ENCODE results near the gene EGFL7. TPM values are rescaled to one million over a fixed set of nuclear protein-coding genes. Genes with fewer than 3 reads are reported as not detected.
A peak's percentile ranks its signal among the peaks of the same experiment; 100 is the strongest.

The EGFL7 gene
- total and polyA plus RNA-seq, 2 of the 13 experiments (the other 11 are each of a cell fraction or from before 2014, with no cell fraction given): 0.20 to 5.1 TPM

GRCh38 chr9:136720898-136721338 is 58.2 kb downstream of the EGFL7 start:
- no peak for DNase-seq (ENCODE audit: low spot score)
- H2AFZ ChIP-seq (ENCODE audit: low read length): no peak overlapping the region
- H3K27ac ChIP-seq (ENCODE audit: extremely low read length, insufficient read depth, low read length): no peak overlapping the region
- CTCF ChIA-PET (ENCODE audit: low intra/inter-chr PET ratio, low total read pairs): no interaction called here
- FAIRE-seq: no peak
- TF ChIP-seq NFKBIZ (CRISPR knock-in tag; IDR thresholded peaks at IDR 0.05): no peak
- no peak for TF ChIP-seq RXRB (CRISPR knock-in tag; IDR thresholded peaks at IDR 0.05; ENCODE audit: borderline replicate concordance)
- 0 out of 2 replicates have a peak, but pooled peaks have one; percentile 24 for TF ChIP-seq PAF1 (CRISPR knock-in tag; IDR thresholded peaks at IDR 0.05)
- peak; percentile 23; the same call in 1 of the 2 replicates for TF ChIP-seq POLR2G (IDR thresholded peaks at IDR 0.05; ENCODE audit: low read depth, low read length)
- no peak for TF ChIP-seq ZBTB3 (CRISPR knock-in tag; IDR thresholded peaks at IDR 0.05; ENCODE audit: borderline replicate concordance, low read depth)
- no peak for TF ChIP-seq ZNF451 (CRISPR knock-in tag; IDR thresholded peaks at IDR 0.05)
- WGBS (ENCODE audit: low lambda C conversion rate): 80% methylated on average over 3 of the region's 11 CpGs
- intact Hi-C loops (cut with micrococcal nuclease; ENCODE audit: unreplicated experiment) (no loop called here), in situ Hi-C loops (cut with HindIII; ENCODE audit: extremely low pct_ligation_motif_present, low pct_unique_long_range_greater_than_20kb) (no loop called here)
- ATAC-seq: peak; percentile 3
- H3K27me3 ChIP-seq (ENCODE audit: control insufficient read depth in 1 of 2, insufficient read depth in 2 of 2, low read length in 2 of 2): no peaks in the 10 kb centered on the region
- peaks cover 33% of the 10 kb centered on the region for H4K20me1 ChIP-seq (ENCODE audit: insufficient read depth, low read length)
- POLR2A ChIA-PET: no interaction called here
- no peak overlapping the region for H3K4me2 ChIP-seq (ENCODE audit: low read depth, low read length)
- no peak overlapping the region for H3K9ac ChIP-seq (ENCODE audit: insufficient read depth, low read depth, low read length)
- peaks cover 19% of the 10 kb centered on the region for H3K4me1 ChIP-seq (ENCODE audit: insufficient read depth, low read length)
- H3K9me3 ChIP-seq (ENCODE audit: low read length): no peaks in the 10 kb centered on the region
- peaks cover 9 to 17% of the 10 kb centered on the region in 2 experiments; a peak in 4 of 5 replicates for H3K36me3 ChIP-seq (replicated peaks in 1 of 2; ENCODE audit: control insufficient read depth in 1 of 2, insufficient read depth in 2 of 2, low read length in 2 of 2)
- H3K79me2 ChIP-seq (ENCODE audit: insufficient read depth, low read length): peaks cover 3% of the 10 kb centered on the region
- H3K4me3 ChIP-seq (replicated peaks in 1 of 3; ENCODE audit: insufficient read depth in 1 of 3, low read depth in 2 of 3, low read length in 3 of 3): no peak overlapping the region
- BruUV-seq (replicated peaks): no TSS peak

DNA sequence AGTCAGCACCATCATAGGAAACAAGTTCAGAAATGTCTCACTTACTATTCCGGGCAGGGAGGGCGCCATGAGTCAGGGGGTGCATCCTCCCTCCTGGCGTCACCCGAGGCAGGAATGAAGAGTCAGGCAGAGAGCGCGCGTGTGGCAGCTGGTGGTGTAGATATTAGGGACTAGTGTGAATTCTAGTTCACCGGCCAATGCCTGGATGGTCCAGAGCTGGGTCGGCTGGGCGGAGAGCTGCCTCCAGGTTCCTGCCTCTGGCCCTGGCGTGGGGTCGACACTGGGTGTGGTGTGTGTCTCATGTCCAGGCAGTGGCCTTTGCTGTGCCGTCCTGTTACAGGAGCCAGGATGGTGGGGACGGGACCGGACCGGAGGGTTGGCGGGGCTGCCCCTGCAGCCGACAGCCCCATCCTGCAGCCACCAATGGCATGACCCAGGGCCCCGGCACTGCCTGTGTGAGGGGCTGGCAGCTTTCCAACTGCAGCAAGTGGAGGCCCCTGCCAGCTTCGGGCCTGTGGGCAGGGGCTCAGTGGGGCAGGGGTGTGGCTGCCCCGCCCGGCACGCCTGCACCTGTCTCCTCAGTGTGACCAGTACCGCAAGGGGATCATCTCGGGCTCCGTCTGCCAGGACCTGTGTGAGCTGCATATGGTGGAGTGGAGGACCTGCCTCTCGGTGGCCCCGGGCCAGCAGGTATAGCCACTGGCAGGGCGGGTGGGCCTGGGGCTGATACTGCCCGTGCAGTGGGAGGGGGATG is 58.8 kb downstream of the EGFL7 start:
- no peak for FAIRE-seq
- no peak for DNase-seq (ENCODE audit: low spot score)
- ChIA-PET POLR2A (interaction anchor here (0.6 kb wide), 1 partner anchor 21 kb away, joined by 3 read pairs; the partner anchor contains the start of gene LCN10), CTCF (ENCODE audit: low intra/inter-chr PET ratio, low total read pairs) (no interaction called here)
- BruUV-seq (replicated peaks): no TSS peak
- WGBS (ENCODE audit: low lambda C conversion rate): 90% methylated on average over 14 of the region's 30 CpGs
- peaks cover 39% of the 10 kb centered on the region for H4K20me1 ChIP-seq (ENCODE audit: insufficient read depth, low read length)
- in situ Hi-C loops (cut with HindIII; ENCODE audit: extremely low pct_ligation_motif_present, low pct_unique_long_range_greater_than_20kb) (no loop called here), intact Hi-C loops (cut with micrococcal nuclease; ENCODE audit: unreplicated experiment) (no loop called here)
- H3K4me1 ChIP-seq (ENCODE audit: insufficient read depth, low read length): peaks cover 25% of the 10 kb centered on the region
- no peak overlapping the region for H3K9ac ChIP-seq (ENCODE audit: insufficient read depth, low read depth, low read length)
- peaks cover 11 to 20% of the 10 kb centered on the region in 2 experiments; a peak in 4 of 5 replicates for H3K36me3 ChIP-seq (replicated peaks in 1 of 2; ENCODE audit: control insufficient read depth in 1 of 2, insufficient read depth in 2 of 2, low read length in 2 of 2)
- no peaks in the 10 kb centered on the region for H3K9me3 ChIP-seq (ENCODE audit: low read length)
- peaks cover 9% of the 10 kb centered on the region for H3K79me2 ChIP-seq (ENCODE audit: insufficient read depth, low read length)
- no peak overlapping the region for H3K4me3 ChIP-seq (replicated peaks in 1 of 3; ENCODE audit: insufficient read depth in 1 of 3, low read depth in 2 of 3, low read length in 3 of 3)
- H3K4me2 ChIP-seq (ENCODE audit: low read depth, low read length): no peak overlapping the region
- H3K27ac ChIP-seq (ENCODE audit: extremely low read length, insufficient read depth, low read length): no peak overlapping the region
- peak; percentile 55; the same call in 1 of the 2 replicates for TF ChIP-seq POLR2G (IDR thresholded peaks at IDR 0.05; ENCODE audit: low read depth, low read length)
- 0 out of 2 replicates have a peak, but pooled peaks have one; percentile 26 for TF ChIP-seq ZC3H13 (CRISPR knock-in tag; IDR thresholded peaks at IDR 0.05)
- TF ChIP-seq AGO1 (IDR thresholded peaks at IDR 0.05; ENCODE audit: low read depth, low read length, poor library complexity, severe bottlenecking): peak; percentile 77
- TF ChIP-seq AKAP8 (CRISPR knock-in tag; IDR thresholded peaks at IDR 0.05): peak; percentile 89; the same call in 1 of the 2 replicates
- TF ChIP-seq RARG (CRISPR knock-in tag; IDR thresholded peaks at IDR 0.05; ENCODE audit: low read depth): no peak
- no peak for TF ChIP-seq PAWR (CRISPR knock-in tag; IDR thresholded peaks at IDR 0.05; ENCODE audit: borderline replicate concordance)
- peak; percentile 34 for TF ChIP-seq TAF15 (IDR thresholded peaks at IDR 0.05; ENCODE audit: low read depth, low read length, poor library complexity, severe bottlenecking)
- peak; percentile 70 for TF ChIP-seq RBFOX2 (IDR thresholded peaks at IDR 0.05; ENCODE audit: low read depth, low read length)
- TF ChIP-seq AGO2 (optimal IDR thresholded peaks at IDR 0.05; ENCODE audit: low read depth, low read length): peak; percentile 92
- no peak for TF ChIP-seq ZNF121 (CRISPR knock-in tag; IDR thresholded peaks at IDR 0.05)
- TF ChIP-seq RBM22 (optimal IDR thresholded peaks at IDR 0.05; ENCODE audit: low read length): peak; percentile 2
- TF ChIP-seq, protein P1, sequence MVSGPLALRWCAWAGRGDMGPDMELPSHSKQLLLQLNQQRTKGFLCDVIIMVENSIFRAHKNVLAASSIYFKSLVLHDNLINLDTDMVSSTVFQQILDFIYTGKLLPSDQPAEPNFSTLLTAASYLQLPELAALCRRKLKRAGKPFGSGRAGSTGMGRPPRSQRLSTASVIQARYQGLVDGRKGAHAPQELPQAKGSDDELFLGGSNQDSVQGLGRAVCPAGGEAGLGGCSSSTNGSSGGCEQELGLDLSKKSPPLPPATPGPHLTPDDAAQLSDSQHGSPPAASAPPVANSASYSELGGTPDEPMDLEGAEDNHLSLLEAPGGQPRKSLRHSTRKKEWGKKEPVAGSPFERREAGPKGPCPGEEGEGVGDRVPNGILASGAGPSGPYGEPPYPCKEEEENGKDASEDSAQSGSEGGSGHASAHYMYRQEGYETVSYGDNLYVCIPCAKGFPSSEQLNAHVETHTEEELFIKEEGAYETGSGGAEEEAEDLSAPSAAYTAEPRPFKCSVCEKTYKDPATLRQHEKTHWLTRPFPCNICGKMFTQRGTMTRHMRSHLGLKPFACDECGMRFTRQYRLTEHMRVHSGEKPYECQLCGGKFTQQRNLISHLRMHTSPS (CRISPR knock-in tag; IDR thresholded peaks at IDR 0.05; ENCODE audit: low read depth): no peak
- peak; percentile 12 for ATAC-seq
- H2AFZ ChIP-seq (ENCODE audit: low read length): no peak overlapping the region
- H3K27me3 ChIP-seq (ENCODE audit: control insufficient read depth in 1 of 2, insufficient read depth in 2 of 2, low read length in 2 of 2): no peaks in the 10 kb centered on the region

Measured in HepG2 (cell line).